Neural crest cell (in vitro differentiated cells): ENCODE measurements around the gene GPR31. TPM values are rescaled to one million over a fixed set of nuclear protein-coding genes. Genes with fewer than 3 reads are reported as not detected.

Experiments
- DNase-seq: peaks from one replicate; pipeline ENCODE4 v3.0.0; 2021; ENCODE audit warnings: low read depth, mixed read lengths, low spot score
- H3K27ac Mint-ChIP-seq: one replicate; pipeline ENCODE4 v1.8.0; 2021; ENCODE audit warnings: mild to moderate bottlenecking, mixed read lengths; ENCODE audit not compliant: unreplicated experiment
- H3K27me3 Mint-ChIP-seq: 2 replicates; pipeline ENCODE4 v1.8.0; 2021; ENCODE audit warnings: low read depth, mild to moderate bottlenecking, mixed read lengths
- H3K36me3 Mint-ChIP-seq: 2 replicates; pipeline ENCODE4 v1.8.0; 2021; ENCODE audit warnings: low read depth, mild to moderate bottlenecking, mixed read lengths
- H3K4me1 Mint-ChIP-seq: 2 replicates; pipeline ENCODE4 v1.8.0; 2021; ENCODE audit warnings: mixed read lengths
- H3K4me3 Mint-ChIP-seq: one replicate; pipeline ENCODE4 v1.8.0; 2021; ENCODE audit warnings: mild to moderate bottlenecking, mixed read lengths
- H3K9me3 Mint-ChIP-seq: 2 replicates; pipeline ENCODE4 v1.8.0; 2021; ENCODE audit warnings: mixed read lengths
- total RNA-seq: library from RNA; stranded (reverse); gene quantifications from 2 replicates; pipeline ENCODE4 v1.2.1, GENCODE V29; 2021
- TF ChIP-seq, protein P1 (sequence below): fragments of 200-600 bp; sonication (generic); conservative IDR thresholded peaks from 2 replicates; pipeline ENCODE4 v1.5.0; 2021; ENCODE audit warnings: antibody characterized with exemption, mild to moderate bottlenecking

GPR31 gene
- total RNA-seq, 1 donor from 2014 or later: not detected

DNA sequence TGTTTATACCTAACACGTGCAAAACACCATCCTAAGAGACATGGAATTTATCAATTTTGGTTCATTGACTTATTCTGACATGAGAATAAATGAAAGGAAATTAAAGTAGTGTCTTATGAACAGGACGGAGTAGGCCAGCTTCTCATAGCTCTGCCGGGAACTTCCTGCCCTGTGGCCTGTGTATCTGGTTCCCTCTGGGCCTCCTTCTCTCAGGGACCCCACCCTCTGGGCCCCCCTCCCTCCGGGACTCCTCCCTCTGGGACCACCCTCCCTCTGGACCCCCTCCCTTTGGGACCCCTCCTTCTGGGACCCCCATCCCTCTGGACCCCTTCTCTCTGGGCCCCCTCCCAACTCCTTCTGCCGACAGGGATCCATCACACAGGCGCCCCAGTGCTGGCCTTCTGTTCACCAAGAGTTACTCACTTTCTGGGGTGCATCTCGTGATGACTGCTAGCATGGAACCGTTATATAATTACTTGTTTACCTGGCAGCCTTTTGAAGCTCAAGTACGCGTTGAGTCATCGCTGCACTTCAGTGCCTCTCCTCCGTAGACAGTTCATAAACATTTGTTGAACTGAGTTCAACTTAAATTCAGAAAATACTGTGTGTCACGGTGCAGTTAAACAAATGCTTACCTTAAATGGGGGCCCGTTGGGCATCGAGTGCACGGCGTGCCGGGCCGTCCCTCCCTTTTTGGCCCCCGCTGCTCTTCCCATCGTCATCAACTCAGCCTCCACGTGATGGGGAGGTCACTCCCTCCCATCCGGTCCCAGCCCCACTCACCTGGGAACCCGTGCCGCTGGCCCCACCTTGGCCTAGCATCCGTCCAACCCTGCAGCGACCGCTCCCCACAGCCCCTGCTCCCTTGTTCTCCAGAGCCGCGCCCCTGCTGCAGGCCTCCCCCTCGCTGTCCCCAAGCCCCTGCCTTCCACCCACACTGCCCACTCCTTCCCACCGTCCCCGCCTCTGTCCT, 26.8 kb downstream of the GPR31 start:
- Mint-ChIP-seq H3K4me3 (no peak overlapping the region), H3K36me3 (no peaks in the 10 kb centered on the region), H3K4me1 (no peaks in the 10 kb centered on the region), H3K27me3 (no peaks in the 10 kb centered on the region), H3K27ac (no peak overlapping the region), H3K9me3 (no peaks in the 10 kb centered on the region)
- DNase-seq: no peak
- TF ChIP-seq, protein P1, sequence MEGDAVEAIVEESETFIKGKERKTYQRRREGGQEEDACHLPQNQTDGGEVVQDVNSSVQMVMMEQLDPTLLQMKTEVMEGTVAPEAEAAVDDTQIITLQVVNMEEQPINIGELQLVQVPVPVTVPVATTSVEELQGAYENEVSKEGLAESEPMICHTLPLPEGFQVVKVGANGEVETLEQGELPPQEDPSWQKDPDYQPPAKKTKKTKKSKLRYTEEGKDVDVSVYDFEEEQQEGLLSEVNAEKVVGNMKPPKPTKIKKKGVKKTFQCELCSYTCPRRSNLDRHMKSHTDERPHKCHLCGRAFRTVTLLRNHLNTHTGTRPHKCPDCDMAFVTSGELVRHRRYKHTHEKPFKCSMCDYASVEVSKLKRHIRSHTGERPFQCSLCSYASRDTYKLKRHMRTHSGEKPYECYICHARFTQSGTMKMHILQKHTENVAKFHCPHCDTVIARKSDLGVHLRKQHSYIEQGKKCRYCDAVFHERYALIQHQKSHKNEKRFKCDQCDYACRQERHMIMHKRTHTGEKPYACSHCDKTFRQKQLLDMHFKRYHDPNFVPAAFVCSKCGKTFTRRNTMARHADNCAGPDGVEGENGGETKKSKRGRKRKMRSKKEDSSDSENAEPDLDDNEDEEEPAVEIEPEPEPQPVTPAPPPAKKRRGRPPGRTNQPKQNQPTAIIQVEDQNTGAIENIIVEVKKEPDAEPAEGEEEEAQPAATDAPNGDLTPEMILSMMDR: no peak

DNA sequence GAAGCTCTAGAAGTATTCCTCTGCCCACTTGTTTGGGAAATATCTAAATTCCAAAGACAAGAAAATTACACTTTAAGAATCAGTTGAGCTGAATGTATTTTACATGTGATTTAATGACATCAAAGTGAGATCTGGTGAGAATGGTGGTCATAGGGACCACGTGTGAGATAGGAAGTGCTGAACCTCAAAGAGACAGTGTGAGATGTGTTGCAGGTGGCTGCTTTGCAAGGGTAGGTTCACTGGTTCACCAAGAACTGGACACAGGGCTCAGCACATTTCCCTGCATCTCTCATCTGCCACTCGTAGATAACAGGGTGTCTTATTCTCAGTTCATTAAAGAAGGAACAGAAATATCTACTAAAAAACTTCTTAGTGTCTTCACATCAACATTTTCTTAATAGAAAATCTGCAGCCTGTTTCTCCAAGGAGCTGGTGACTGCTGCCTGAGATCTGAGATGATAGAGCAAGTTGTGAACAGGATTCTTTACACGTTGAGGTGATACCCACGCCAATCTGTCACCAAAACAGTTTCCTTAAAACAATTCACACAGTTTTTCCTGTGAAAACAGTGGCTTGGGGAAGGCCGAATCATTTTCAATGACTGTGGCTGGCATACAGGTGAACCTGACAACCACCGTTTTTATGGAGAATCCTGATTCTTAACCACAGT, 27.6 kb downstream of the GPR31 start:
- no peaks in the 10 kb centered on the region for H3K36me3 Mint-ChIP-seq
- H3K4me3 Mint-ChIP-seq: no peak overlapping the region
- H3K4me1 Mint-ChIP-seq: no peaks in the 10 kb centered on the region
- H3K27ac Mint-ChIP-seq: no peak overlapping the region
- DNase-seq: no peak
- TF ChIP-seq, protein P1: no peak
- no peaks in the 10 kb centered on the region for H3K27me3 Mint-ChIP-seq
- no peaks in the 10 kb centered on the region for H3K9me3 Mint-ChIP-seq

DNA sequence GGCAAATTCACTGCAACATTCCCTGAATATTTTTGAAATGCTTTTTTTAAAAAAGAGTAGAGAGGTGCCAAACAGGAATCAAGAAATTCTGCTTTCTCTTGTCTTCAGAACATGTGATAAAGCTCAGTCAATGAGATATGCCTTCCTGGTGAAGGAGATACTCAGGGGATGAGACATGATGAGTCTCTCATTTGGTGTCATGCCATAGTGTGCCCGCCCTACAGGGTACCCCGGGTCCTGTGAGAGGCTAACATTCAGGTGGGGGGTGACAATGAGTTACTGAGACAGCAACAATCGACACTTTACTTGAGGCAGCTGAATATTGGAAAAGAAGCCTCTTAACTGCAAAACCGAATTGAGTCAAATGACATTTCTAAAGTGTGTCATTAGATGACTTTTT, 28.2 kb downstream of the GPR31 start:
- TF ChIP-seq, protein P1: no peak
- no peaks in the 10 kb centered on the region for H3K4me1 Mint-ChIP-seq
- H3K4me3 Mint-ChIP-seq: no peak overlapping the region
- no peaks in the 10 kb centered on the region for H3K27me3 Mint-ChIP-seq
- no peaks in the 10 kb centered on the region for H3K36me3 Mint-ChIP-seq
- H3K9me3 Mint-ChIP-seq: no peaks in the 10 kb centered on the region
- no peak for DNase-seq
- no peak overlapping the region for H3K27ac Mint-ChIP-seq

DNA sequence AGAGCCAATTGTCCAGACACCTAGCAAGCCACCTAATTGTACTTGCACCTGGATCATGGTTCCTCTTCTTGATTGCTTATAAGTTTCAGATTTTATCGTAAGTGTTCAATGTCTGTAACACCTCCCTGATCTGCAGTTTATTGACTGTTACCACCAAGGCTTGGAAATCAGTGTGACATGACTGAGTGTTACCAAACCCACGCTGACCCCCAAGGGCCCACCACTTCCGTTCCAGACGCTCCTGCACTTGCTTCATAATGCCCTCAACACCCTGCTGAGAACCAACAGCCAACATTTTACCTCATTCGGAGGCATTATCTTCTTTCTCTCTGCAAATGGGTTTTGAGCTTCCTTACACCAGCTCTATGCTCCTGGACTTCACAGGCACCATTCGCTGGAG, 28.6 kb downstream of the GPR31 start:
- Mint-ChIP-seq H3K9me3 (no peaks in the 10 kb centered on the region), H3K4me3 (no peak overlapping the region), H3K27ac (no peak overlapping the region), H3K27me3 (no peaks in the 10 kb centered on the region), H3K4me1 (no peaks in the 10 kb centered on the region), H3K36me3 (no peaks in the 10 kb centered on the region)
- TF ChIP-seq, protein P1: no peak
- DNase-seq: no peak

DNA sequence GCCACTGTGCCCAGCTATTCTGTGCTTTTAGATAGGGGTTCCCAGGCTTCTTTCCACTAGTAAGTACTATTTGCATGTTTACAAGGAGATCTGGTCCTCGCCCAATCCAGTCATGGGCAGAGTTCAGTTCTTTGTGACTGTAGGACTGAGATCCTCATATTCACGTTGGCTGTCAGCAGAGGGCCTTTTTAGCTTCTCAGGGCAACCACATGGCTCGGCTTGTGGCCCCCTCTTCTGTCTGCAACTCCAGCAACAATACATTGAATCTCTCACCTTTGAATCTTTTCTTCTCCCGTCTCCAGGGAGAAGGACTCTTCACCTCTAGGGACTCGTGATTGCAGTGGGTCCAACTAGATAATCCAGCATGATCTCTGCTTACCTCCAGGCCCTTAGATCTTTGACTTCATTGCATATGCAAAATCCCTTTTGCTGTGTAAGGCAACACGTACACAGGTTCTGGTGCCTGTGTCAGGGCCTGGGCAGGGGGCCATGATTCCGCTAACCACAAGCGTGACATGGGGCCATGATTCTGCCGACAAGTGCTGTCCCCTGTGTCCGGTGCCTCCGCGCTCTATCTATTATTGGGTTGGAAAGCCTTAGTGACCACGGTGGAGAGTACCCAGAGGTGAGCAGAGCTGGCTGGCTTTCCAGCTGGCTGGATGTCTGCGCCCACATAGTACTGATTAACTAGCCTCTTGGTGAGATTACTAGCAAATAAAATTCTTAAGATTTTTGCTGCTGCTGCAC, 29.8 kb downstream of the GPR31 start:
- TF ChIP-seq, protein P1: no peak
- Mint-ChIP-seq H3K27me3 (no peaks in the 10 kb centered on the region), H3K36me3 (no peaks in the 10 kb centered on the region), H3K27ac (no peak overlapping the region), H3K4me3 (no peak overlapping the region), H3K4me1 (no peaks in the 10 kb centered on the region), H3K9me3 (no peaks in the 10 kb centered on the region)
- DNase-seq: no peak
